ENCODE results near the gene EGFR.

The EGFR gene

GRCh38 chr7:55233001-55233400 is 214.2 kb downstream of the EGFR start:
- DNase-seq: no peak
- H3K27ac ChIP-seq: no peak overlapping the region
- in situ Hi-C loops (cut with HindIII; ENCODE audit: low pct_ligation_motif_present, low sequenced_read_pairs): no loop called here
- H3K4me3 ChIP-seq (ENCODE audit: low read depth, low read length): no peak overlapping the region
- H3K36me3 ChIP-seq (replicated peaks): no peaks in the 10 kb centered on the region
- no peak for TF ChIP-seq CTCF (IDR thresholded peaks at IDR 0.05; ENCODE audit: low read depth, low read length, missing control alignments)
- H3K27me3 ChIP-seq (replicated peaks): no peaks in the 10 kb centered on the region

- Histone ChIP-seq H3K36me3 (replicated peaks) (no peaks in the 10 kb centered on the region), H3K27me3 (replicated peaks) (no peaks in the 10 kb centered on the region), H3K27ac (no peak overlapping the region), H3K4me3 (ENCODE audit: low read depth, low read length) (no peak overlapping the region)
- TF ChIP-seq CTCF (IDR thresholded peaks at IDR 0.05; ENCODE audit: low read depth, low read length, missing control alignments): no peak
- no peak for DNase-seq
- in situ Hi-C loops (cut with HindIII; ENCODE audit: low pct_ligation_motif_present, low sequenced_read_pairs): no loop called here
These were observed 215.6 kb downstream of the EGFR start for GRCh38 chr7:55234408-55234807.

GRCh38 chr7:55235115-55235514 is 216.3 kb downstream of the EGFR start:
- TF ChIP-seq CTCF (IDR thresholded peaks at IDR 0.05; ENCODE audit: low read depth, low read length, missing control alignments): no peak
- H3K36me3 ChIP-seq (replicated peaks): no peaks in the 10 kb centered on the region
- no peaks in the 10 kb centered on the region for H3K27me3 ChIP-seq (replicated peaks)
- no peak overlapping the region for H3K27ac ChIP-seq
- no peak overlapping the region for H3K4me3 ChIP-seq (ENCODE audit: low read depth, low read length)
- DNase-seq: no peak
- in situ Hi-C loops (cut with HindIII; ENCODE audit: low pct_ligation_motif_present, low sequenced_read_pairs): no loop called here

GRCh38 chr7:55235801-55236200 is 217.0 kb downstream of the EGFR start:
- TF ChIP-seq CTCF (IDR thresholded peaks at IDR 0.05; ENCODE audit: low read depth, low read length, missing control alignments): no peak
- Histone ChIP-seq H3K4me3 (ENCODE audit: low read depth, low read length) (no peak overlapping the region), H3K27ac (no peak overlapping the region), H3K27me3 (replicated peaks) (no peaks in the 10 kb centered on the region), H3K36me3 (replicated peaks) (no peaks in the 10 kb centered on the region)
- no peak for DNase-seq
- in situ Hi-C loops (cut with HindIII; ENCODE audit: low pct_ligation_motif_present, low sequenced_read_pairs): no loop called here

GRCh38 chr7:55236476-55236875 is 217.7 kb downstream of the EGFR start:
- Histone ChIP-seq H3K27me3 (replicated peaks) (no peaks in the 10 kb centered on the region), H3K36me3 (replicated peaks) (no peaks in the 10 kb centered on the region), H3K4me3 (ENCODE audit: low read depth, low read length) (no peak overlapping the region), H3K27ac (no peak overlapping the region)
- DNase-seq: no peak
- in situ Hi-C loops (cut with HindIII; ENCODE audit: low pct_ligation_motif_present, low sequenced_read_pairs): no loop called here
- TF ChIP-seq CTCF (IDR thresholded peaks at IDR 0.05; ENCODE audit: low read depth, low read length, missing control alignments): no peak

- H3K27me3 ChIP-seq (replicated peaks): no peaks in the 10 kb centered on the region
- no peak for TF ChIP-seq CTCF (IDR thresholded peaks at IDR 0.05; ENCODE audit: low read depth, low read length, missing control alignments)
- in situ Hi-C loops (cut with HindIII; ENCODE audit: low pct_ligation_motif_present, low sequenced_read_pairs): no loop called here
These were observed 218.5 kb downstream of the EGFR start for GRCh38 chr7:55237156-55237893.

More at GRCh38 chr7:55237156-55237893, 218.5 kb downstream of the EGFR start:
- H3K4me3 ChIP-seq (ENCODE audit: low read depth, low read length): no peak overlapping the region
- no peaks in the 10 kb centered on the region for H3K36me3 ChIP-seq (replicated peaks)
- H3K27ac ChIP-seq: no peak overlapping the region
- DNase-seq: no peak

All from brain microvascular endothelial cell (primary cell).